ENCODE results near the gene RPL23.

The RPL23 gene

DNA sequence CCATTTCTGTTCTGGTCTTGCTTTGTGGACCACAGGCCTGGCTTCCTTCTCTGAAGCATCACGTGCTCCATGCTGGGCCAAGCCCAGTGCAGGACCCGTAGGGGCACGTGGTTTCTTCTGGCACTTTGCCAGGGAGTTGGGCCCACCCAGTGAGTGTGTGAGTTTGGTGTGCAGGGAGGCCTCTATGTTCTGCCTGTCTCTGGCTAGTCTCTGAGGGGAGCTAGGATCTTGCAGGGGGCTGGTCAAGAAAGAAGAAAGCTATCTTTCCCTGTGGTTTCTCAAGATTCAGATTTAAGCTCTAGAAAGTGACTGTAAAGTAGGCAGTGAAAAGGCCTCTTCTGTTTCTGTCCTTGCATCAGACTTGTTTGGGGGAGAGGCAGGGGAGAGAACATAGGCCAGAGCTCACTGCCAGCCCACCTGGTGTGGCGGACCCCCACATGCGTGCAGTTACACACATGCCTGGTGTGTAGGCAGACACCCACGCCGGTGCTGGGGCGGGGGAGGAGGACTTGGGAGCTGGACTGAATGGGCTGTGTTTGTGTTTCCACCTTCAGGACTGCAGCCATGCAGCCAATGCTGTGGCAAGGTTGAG lies 28.2 kb upstream of the RPL23 start:
- Histone ChIP-seq H3K4me2 (ENCODE audit: low read depth, low read length) (no peak overlapping the region), H3K9me3 (replicated peaks; ENCODE audit: insufficient read depth, low read length) (no peaks in the 10 kb centered on the region), H3K36me3 (replicated peaks; ENCODE audit: insufficient read depth, low read length) (no peaks in the 10 kb centered on the region), H3K79me2 (ENCODE audit: low read length) (peaks cover 97% of the 10 kb centered on the region), H3K27me3 (replicated peaks; ENCODE audit: insufficient read depth, low read length) (no peaks in the 10 kb centered on the region), H3K9ac (ENCODE audit: low read length) (no peak overlapping the region), H4K20me1 (ENCODE audit: insufficient read depth, low read length) (no peaks in the 10 kb centered on the region), H3K4me3 (ENCODE audit: low read length) (no peak overlapping the region), H3K27ac (ENCODE audit: low read length) (no peak overlapping the region), H3K4me1 (ENCODE audit: low read length) (peaks cover 19% of the 10 kb centered on the region), H3F3A (ENCODE audit: insufficient read depth, low read length) (no peaks in the 10 kb centered on the region), H2AFZ (ENCODE audit: low read length) (no peak overlapping the region), H3K9me2 (replicated peaks; ENCODE audit: insufficient read depth, low read length) (no peaks in the 10 kb centered on the region)
- no peak for DNase-seq
- TF ChIP-seq EZH2phosphoT487 (IDR thresholded peaks at IDR 0.05; ENCODE audit: low read length) (no peak), CTCF (IDR thresholded peaks at IDR 0.05; ENCODE audit: low read length) (no peak), EZH2 (optimal IDR thresholded peaks at IDR 0.05; ENCODE audit: low read depth, low read length) (no peak)

DNA sequence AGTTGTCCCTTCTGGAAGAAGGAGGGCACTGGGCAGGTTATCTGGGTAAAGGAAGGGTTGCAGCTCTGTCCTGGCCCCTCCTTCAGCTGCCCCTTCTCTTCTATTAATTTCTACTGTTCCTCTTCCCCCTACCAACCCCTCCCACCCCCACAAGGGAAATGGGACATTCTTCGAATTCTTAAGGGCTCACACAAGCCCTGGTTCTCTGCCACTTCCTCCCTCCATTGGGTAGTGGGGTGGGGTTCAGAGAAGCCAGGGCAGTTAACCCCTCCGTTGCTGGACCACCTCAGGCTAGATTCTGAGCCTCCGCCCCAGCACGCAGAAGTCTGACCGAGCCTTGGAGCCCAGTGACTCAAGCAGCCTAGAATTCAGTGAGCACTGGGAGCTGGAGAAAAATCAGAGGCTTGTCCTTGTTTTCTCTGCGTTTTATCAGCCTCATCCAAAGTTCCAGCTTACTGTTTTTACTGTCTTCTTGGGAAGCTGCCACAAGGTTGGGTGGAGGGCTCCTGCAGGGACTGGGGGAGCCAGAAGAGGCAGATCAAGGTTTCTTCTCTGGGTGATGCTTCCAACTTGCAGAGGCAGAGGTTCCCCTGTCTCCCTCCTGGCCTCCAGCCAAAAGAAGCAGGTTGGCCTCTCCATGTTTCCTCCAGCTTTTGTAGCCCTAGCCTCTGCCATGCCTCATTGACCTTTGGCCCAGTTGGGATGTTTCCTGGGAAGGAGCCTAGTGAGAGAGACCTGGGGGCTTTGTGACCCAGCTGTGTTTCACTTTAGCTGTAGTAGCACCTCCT lies 26.6 kb upstream of the RPL23 start:
- Histone ChIP-seq H3K4me1 (ENCODE audit: low read length) (peaks cover 19% of the 10 kb centered on the region), H3K36me3 (replicated peaks; ENCODE audit: insufficient read depth, low read length) (no peaks in the 10 kb centered on the region)

GRCh38 chr17:38877130-38877851 lies 23.8 kb upstream of the RPL23 start:
- DNase-seq = peak; percentile 52
- H4K20me1 ChIP-seq (ENCODE audit: insufficient read depth, low read length) = no peaks in the 10 kb centered on the region
- peak overlapping the region; percentile 41; the same call in 1 of the 2 replicates for H3K27ac ChIP-seq (ENCODE audit: low read length)
- peaks cover 98% of the 10 kb centered on the region for H3K79me2 ChIP-seq (ENCODE audit: low read length)
- H3K4me1 ChIP-seq (ENCODE audit: low read length) = peaks cover 24% of the 10 kb centered on the region
- H3K9me2 ChIP-seq (replicated peaks; ENCODE audit: insufficient read depth, low read length) = no peaks in the 10 kb centered on the region
- H2AFZ ChIP-seq (ENCODE audit: low read length) = no peak overlapping the region
- TF ChIP-seq CTCF (IDR thresholded peaks at IDR 0.05; ENCODE audit: low read length) = no peak
- no peak for TF ChIP-seq EZH2 (optimal IDR thresholded peaks at IDR 0.05; ENCODE audit: low read depth, low read length)
- no peak for TF ChIP-seq EZH2phosphoT487 (IDR thresholded peaks at IDR 0.05; ENCODE audit: low read length)
- H3K27me3 ChIP-seq (replicated peaks; ENCODE audit: insufficient read depth, low read length) = no peaks in the 10 kb centered on the region
- no peaks in the 10 kb centered on the region for H3K9me3 ChIP-seq (replicated peaks; ENCODE audit: insufficient read depth, low read length)
- H3K9ac ChIP-seq (ENCODE audit: low read length) = no peak overlapping the region
- H3K4me3 ChIP-seq (ENCODE audit: low read length) = no peak overlapping the region
- no peaks in the 10 kb centered on the region for H3F3A ChIP-seq (ENCODE audit: insufficient read depth, low read length)
- no peak overlapping the region for H3K4me2 ChIP-seq (ENCODE audit: low read depth, low read length)
- no peaks in the 10 kb centered on the region for H3K36me3 ChIP-seq (replicated peaks; ENCODE audit: insufficient read depth, low read length)

More for the DNA sequence above, 26.6 kb upstream of the RPL23 start:
- DNase-seq = peak; percentile 33
- Histone ChIP-seq H3K79me2 (ENCODE audit: low read length) (peaks cover 95% of the 10 kb centered on the region), H3K9me2 (replicated peaks; ENCODE audit: insufficient read depth, low read length) (no peaks in the 10 kb centered on the region), H3K9me3 (replicated peaks; ENCODE audit: insufficient read depth, low read length) (no peaks in the 10 kb centered on the region), H3K4me2 (ENCODE audit: low read depth, low read length) (peak overlapping the region; percentile 27; the same call in 1 of the 2 replicates), H3K27ac (ENCODE audit: low read length) (no peak overlapping the region), H3K9ac (ENCODE audit: low read length) (no peak overlapping the region), H3F3A (ENCODE audit: insufficient read depth, low read length) (no peaks in the 10 kb centered on the region), H2AFZ (ENCODE audit: low read length) (no peak overlapping the region), H3K27me3 (replicated peaks; ENCODE audit: insufficient read depth, low read length) (no peaks in the 10 kb centered on the region), H3K4me3 (ENCODE audit: low read length) (no peak overlapping the region), H4K20me1 (ENCODE audit: insufficient read depth, low read length) (no peaks in the 10 kb centered on the region)
- no peak for TF ChIP-seq EZH2phosphoT487 (IDR thresholded peaks at IDR 0.05; ENCODE audit: low read length)
- no peak for TF ChIP-seq EZH2 (optimal IDR thresholded peaks at IDR 0.05; ENCODE audit: low read depth, low read length)
- no peak for TF ChIP-seq CTCF (IDR thresholded peaks at IDR 0.05; ENCODE audit: low read length)
